GM06990 (cell line): Measurements from ENCODE around the gene SMTNL2.
"Not testable (repeated sequence)": the region's sequence is repeated elsewhere in the genome, so short reads cannot be mapped to it uniquely, and the experiment has no call there.

Experiments used
- DNase-seq: peaks from one replicate; pipeline ENCODE4 v3.0.0-alpha.2; 2011; ENCODE audit not compliant: insufficient read length; ENCODE audit errors: extremely low read depth
- H3K27me3 ChIP-seq: replicated peaks from 2 replicates; pipeline ENCODE4 v1.6.0; 2011; ENCODE audit warnings: low read length; ENCODE audit not compliant: control insufficient read depth, insufficient read depth
- H3K36me3 ChIP-seq: 2 replicates; pipeline ENCODE4 v1.5.1; 2011; ENCODE audit warnings: low read length; ENCODE audit not compliant: control insufficient read depth, insufficient read depth
- H3K4me3 ChIP-seq: replicated peaks from 2 replicates; pipeline ENCODE4 v1.5.1; 2011; ENCODE audit warnings: low read depth, mild to moderate bottlenecking, control low read depth, low read length
- TF ChIP-seq, protein P1 (sequence below): IDR thresholded peaks from 2 replicates; pipeline ENCODE4 v1.5.1; 2011; ENCODE audit warnings: low read length, control low read depth, mild to moderate bottlenecking, inconsistent platforms; ENCODE audit not compliant: insufficient read depth, poor library complexity, severe bottlenecking

The SMTNL2 gene

DNA sequence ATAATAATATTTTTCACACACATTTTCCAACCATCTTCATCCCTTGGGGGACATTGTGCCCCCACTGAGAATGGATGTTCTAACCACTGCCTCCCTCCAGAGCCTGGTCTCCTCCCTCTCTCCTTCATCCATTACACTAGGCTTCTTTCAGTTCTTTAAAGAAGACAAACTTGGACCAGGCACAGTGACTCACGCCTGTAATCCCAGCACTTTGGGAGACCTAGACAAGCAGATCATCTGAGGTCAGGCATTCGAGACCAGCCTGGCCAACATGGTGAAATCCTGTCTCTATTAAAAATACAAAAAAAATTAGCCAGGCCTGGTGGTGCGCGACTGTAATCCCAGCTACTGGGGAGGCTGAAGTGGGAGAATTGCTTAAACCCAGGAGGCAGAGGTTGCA is 50.6 kb downstream of the SMTNL2 start:
- no peak overlapping the region for H3K4me3 ChIP-seq

DNA sequence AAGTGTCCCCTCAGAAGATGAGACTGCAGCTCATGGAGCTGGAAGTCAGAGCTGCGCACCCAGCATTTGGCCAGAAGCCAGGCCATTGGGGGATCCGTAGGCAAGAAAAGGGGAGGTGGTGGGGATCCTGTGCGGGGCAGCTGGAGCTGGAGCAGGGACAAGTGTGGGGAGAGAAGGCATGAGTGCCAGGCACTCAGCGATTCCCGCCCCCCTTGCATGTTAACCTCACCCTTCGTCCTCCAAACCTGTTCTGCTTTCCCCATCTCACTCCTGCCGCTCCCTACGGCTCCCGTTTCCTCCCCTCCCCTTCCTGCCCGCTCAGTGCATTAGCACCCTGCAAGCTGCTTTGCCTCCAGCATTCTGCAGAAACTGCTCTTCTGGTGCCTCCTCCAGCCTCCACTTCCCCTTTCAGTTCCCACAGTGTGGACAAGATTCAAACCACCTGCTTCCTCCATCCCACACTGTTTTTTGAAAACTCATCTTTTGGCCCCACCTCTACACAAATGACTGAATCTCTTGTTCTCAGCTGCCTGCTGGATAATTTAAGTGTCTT is 51.6 kb downstream of the SMTNL2 start:
- DNase-seq: peak; percentile 56
- TF ChIP-seq, protein P1, sequence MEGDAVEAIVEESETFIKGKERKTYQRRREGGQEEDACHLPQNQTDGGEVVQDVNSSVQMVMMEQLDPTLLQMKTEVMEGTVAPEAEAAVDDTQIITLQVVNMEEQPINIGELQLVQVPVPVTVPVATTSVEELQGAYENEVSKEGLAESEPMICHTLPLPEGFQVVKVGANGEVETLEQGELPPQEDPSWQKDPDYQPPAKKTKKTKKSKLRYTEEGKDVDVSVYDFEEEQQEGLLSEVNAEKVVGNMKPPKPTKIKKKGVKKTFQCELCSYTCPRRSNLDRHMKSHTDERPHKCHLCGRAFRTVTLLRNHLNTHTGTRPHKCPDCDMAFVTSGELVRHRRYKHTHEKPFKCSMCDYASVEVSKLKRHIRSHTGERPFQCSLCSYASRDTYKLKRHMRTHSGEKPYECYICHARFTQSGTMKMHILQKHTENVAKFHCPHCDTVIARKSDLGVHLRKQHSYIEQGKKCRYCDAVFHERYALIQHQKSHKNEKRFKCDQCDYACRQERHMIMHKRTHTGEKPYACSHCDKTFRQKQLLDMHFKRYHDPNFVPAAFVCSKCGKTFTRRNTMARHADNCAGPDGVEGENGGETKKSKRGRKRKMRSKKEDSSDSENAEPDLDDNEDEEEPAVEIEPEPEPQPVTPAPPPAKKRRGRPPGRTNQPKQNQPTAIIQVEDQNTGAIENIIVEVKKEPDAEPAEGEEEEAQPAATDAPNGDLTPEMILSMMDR: no peak
- peak overlapping the region; percentile 23 for H3K4me3 ChIP-seq

More for the DNA sequence above, 50.6 kb downstream of the SMTNL2 start:
- H3K36me3 ChIP-seq: no peaks in the 10 kb centered on the region
- no peaks in the 10 kb centered on the region for H3K27me3 ChIP-seq
- no peak for DNase-seq
- TF ChIP-seq, protein P1: no peak

DNA sequence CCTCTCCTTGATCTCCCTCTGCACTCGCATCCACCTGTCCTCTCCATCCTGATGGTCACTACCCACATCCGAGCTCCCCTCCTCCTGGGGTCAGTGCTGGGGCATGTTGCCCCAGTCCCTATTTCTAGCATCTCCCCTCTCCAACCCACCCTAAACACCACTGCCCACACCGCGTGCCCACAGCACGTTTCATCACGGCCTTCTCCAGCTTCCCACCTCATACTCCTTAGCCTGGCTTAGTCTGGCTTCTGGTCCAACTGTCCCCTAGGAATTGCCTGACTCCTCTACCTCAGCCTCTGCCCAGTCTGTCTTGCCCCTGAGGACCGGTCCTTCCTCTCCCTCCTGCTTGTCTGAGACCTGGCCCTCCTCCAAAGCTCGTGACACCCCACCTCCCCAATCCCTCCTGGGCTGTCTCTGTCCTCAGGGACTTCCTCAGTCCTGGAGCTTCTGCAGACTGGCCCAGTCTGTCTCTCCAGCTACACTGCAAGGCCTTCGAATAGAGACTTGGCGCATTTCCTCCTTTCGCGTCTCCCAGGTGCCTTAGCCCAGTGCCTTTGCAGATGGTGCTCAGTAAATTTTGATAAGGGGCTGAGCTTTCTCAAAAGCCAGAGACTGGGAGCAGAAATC is 52.3 kb downstream of the SMTNL2 start:
- H3K27me3 ChIP-seq: no peaks in the 10 kb centered on the region; the same call in 1 of the 2 replicates
- no peak for DNase-seq
- TF ChIP-seq, protein P1: no peak
- H3K36me3 ChIP-seq: no peaks in the 10 kb centered on the region
- no peak overlapping the region for H3K4me3 ChIP-seq

More for the DNA sequence above, 51.6 kb downstream of the SMTNL2 start:
- Histone ChIP-seq H3K27me3 (no peaks in the 10 kb centered on the region), H3K36me3 (no peaks in the 10 kb centered on the region)

DNA sequence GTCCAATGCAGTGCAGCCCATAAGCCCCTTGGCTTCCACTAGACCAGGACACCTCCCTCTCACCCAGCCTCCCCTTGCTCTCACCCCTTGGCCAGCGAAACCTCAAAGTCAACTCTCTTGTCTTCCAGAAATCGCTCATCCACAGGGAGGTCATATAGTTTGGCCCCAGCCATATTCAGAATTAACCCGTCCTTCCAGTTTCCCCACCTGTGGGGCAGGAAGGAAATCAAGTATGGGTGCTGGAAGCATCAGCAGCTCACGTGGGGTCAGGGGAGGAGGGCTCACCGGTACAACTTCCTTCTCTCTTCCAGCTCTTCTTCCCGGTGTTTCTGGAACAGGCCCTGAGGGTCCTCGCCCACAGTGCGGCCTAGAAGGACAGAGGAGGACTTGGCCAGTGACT is 54.4 kb downstream of the SMTNL2 start:
- H3K27me3 ChIP-seq, H3K4me3 ChIP-seq, H3K36me3 ChIP-seq, DNase-seq: not testable (repeated sequence)

DNA sequence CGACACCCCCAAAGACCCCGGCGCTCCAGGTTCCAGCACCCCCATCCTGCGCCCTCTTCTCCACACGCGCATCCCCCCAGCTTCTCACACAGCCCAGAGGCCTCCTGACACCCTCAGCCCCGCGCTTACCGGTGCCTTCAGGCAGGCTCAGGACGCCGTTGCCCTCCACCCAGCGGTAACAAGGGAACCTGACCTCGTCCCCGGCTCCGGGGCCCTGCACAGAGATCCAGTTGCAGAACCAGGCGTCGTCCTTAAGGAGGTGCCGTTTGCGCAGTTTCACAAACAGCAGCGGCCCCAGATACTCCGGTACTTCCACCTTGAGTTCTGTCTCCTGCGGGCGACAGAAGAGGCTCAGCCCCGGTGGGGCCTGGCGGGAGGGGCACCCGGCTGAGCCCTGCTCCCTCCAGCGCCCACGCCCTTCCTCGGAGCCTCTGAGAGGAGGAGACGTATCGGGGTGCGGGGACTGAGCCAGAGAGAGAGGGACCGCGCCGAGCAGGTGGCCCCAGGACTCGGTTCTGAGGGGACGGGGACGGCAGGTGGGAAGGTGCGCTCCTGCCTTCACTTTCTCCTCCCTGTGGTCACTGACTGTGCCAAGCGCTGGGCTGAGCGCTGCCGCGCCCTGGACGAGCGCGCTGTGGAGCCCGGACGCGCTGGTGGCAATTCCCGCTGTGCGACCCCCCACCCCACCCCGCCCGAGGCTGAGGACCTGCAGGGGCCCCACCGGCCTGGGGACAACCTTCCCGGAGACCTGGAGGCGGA is 55.2 kb downstream of the SMTNL2 start:
- H3K27me3 ChIP-seq, H3K36me3 ChIP-seq, DNase-seq, H3K4me3 ChIP-seq: not testable (repeated sequence)
- TF ChIP-seq, protein P1: peak; percentile 7

DNA sequence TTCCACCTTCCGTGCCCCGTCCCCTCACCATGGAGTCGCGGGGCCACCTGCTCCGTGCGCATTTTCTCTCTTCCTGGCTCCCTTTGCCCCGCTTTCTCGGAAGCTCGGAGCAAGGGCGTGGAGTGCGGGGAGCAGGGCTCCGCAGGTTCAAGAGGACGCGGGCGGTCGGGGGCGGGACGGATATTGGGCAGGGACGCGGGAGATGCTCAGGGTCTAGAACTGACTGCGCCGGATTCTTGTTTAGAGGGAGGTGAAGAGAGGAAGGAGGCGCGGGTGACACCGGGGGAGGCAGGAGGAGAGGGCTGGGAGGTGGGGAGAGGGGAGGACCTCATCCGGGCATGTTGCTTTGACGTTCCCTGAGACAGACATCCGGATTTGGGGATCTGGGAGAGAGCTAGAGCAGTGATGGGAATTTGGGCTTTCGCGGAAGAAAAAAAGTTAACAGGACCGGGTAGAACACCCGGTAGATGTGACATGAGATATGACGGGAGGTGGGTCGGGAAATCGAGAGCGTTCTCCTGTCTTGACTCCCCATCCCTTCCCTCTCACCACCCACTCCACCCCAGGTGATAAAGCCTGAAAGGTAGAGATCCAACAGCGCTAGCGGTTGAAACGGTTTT is 56.4 kb downstream of the SMTNL2 start:
- H3K27me3 ChIP-seq, DNase-seq, H3K4me3 ChIP-seq, H3K36me3 ChIP-seq: not testable (repeated sequence)
